ENCODE data around the gene DDX60. TPM values are rescaled to one million over a fixed set of nuclear protein-coding genes. Genes with fewer than 3 reads are reported as not detected.
A peak's percentile ranks its signal among the peaks of the same experiment; 100 is the strongest.

Gene DDX60
- total and polyA plus RNA-seq, 2 donors (not counting 3 experiments of a cell fraction or from before 2014, with no cell fraction given): 3.8 to 9.3 TPM

DNA sequence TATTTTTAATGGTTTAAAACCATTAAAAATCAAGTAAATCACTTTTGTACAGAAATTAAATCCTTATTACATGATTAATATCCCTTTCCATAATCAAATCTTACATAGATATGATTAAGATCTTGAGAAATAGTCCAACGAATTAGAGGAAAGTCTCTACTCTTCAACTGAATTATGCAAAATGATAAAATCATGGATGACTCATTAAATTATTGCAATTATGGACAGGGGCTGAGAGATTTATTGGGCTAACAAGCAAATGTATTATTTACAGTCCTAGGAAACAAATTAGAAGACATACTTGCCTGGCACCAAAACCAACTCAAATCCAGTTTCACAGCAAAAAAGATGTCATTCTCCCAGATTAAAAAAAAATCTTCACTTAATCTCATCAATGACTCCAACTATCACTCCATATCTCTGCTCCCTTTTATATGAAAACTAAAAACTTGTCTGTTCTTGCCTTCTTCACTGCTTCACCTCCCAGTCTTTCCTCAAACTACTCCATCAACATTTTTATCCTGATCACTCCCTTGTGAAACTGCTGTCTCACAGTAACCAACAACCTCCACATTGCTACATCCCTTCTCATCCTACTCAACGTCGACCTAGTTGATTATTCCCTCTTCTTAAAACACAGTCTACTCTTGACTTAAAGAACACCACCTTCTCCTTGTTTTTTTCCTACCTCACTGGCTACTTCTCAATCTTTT lies 18.4 kb upstream of the DDX60 start:
- TF ChIP-seq, protein P1, sequence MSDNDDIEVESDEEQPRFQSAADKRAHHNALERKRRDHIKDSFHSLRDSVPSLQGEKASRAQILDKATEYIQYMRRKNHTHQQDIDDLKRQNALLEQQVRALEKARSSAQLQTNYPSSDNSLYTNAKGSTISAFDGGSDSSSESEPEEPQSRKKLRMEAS (IDR thresholded peaks at IDR 0.05; ENCODE audit: insufficient read depth, insufficient read length): no peak
- TF ChIP-seq EZH2 (IDR thresholded peaks at IDR 0.05; ENCODE audit: borderline replicate concordance, low read depth, low read length, severe bottlenecking): no peak
- no peak for TF ChIP-seq POLR2A (IDR thresholded peaks at IDR 0.05; ENCODE audit: low read depth, low read length)
- H3K79me2 ChIP-seq (ENCODE audit: control insufficient read depth, insufficient read depth, low read length): no peaks in the 10 kb centered on the region
- H2AFZ ChIP-seq (ENCODE audit: low read depth, low read length): no peak overlapping the region
- POLR2A ChIA-PET: no interaction called here
- no peak overlapping the region for H3K4me3 ChIP-seq (replicated peaks in 1 of 3; ENCODE audit: insufficient read depth in 1 of 3, low read depth in 1 of 3, low read length in 3 of 3)
- BruUV-seq (replicated peaks): no TSS peak
- no peak for DNase-seq (ENCODE audit: low read depth, low spot score)
- H3K4me2 ChIP-seq (ENCODE audit: insufficient read depth, low read length): no peak overlapping the region
- H3K4me1 ChIP-seq (ENCODE audit: control insufficient read depth, extremely low read depth, insufficient read depth, low read length): no peaks in the 10 kb centered on the region
- H3K9me3 ChIP-seq (replicated peaks; ENCODE audit: control insufficient read depth, insufficient read depth, low read length): no peaks in the 10 kb centered on the region
- peak; percentile 26 for FAIRE-seq
- no peak overlapping the region for H3K9ac ChIP-seq (replicated peaks; ENCODE audit: extremely low read depth, insufficient read depth, low read length)
- CTCF ChIA-PET: no interaction called here
- H3K36me3 ChIP-seq (ENCODE audit: control insufficient read depth in 2 of 2, extremely low read depth in 1 of 2, insufficient read depth in 2 of 2, low read length in 2 of 2): no peaks in the 10 kb centered on the region
- intact Hi-C loops (cut with micrococcal nuclease): no loop called here
- no peaks in the 10 kb centered on the region for H3K27me3 ChIP-seq (ENCODE audit: control insufficient read depth in 2 of 2, insufficient read depth in 2 of 2, low read length in 2 of 2)
- dilution Hi-C loops (cut with MboI; ENCODE audit: extremely low pct_ligation_motif_present, low sequenced_read_pairs): no loop called here
- no peaks in the 10 kb centered on the region for H4K20me1 ChIP-seq (replicated peaks; ENCODE audit: control insufficient read depth, extremely low read depth, insufficient read depth, low read length)
- H3K9me1 ChIP-seq (replicated peaks; ENCODE audit: control insufficient read depth, extremely low read depth, insufficient read depth, low read length): no peaks in the 10 kb centered on the region
- H3K27ac ChIP-seq (ENCODE audit: insufficient read depth, low read depth, low read length): no peak overlapping the region

DNA sequence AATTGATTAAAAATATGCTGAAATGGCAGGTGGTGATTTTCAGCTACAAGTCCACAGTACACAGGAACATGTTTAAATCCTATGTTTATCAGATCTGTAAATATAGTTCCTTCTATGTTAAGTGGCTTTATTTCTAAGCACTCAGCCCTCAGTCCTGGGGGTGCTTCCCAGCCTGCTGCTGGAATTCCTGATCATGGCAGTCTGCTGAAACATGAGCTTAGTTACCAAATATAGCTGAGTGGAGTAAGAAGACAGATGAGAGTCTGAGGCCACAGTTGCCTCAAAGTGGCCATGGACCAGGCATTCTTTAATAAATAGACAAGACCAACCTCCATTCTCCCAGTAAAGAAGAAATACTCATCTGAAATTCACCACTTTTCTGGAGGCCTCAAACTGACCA lies 17.1 kb upstream of the DDX60 start:
- H3K9ac ChIP-seq (replicated peaks; ENCODE audit: extremely low read depth, insufficient read depth, low read length): no peak overlapping the region
- no peak overlapping the region for H2AFZ ChIP-seq (ENCODE audit: low read depth, low read length)
- no peak overlapping the region for H3K27ac ChIP-seq (ENCODE audit: insufficient read depth, low read depth, low read length)
- no peaks in the 10 kb centered on the region for H3K27me3 ChIP-seq (ENCODE audit: control insufficient read depth in 2 of 2, insufficient read depth in 2 of 2, low read length in 2 of 2)
- H4K20me1 ChIP-seq (replicated peaks; ENCODE audit: control insufficient read depth, extremely low read depth, insufficient read depth, low read length): no peaks in the 10 kb centered on the region
- ChIA-PET POLR2A (no interaction called here), CTCF (no interaction called here)
- DNase-seq (ENCODE audit: low read depth, low spot score) (no peak), FAIRE-seq (no peak)
- intact Hi-C loops (cut with micrococcal nuclease): no loop called here
- TF ChIP-seq JUN (IDR thresholded peaks at IDR 0.05; ENCODE audit: borderline replicate concordance, insufficient read depth, insufficient read length, low read depth): no peak
- TF ChIP-seq GATA2 (IDR thresholded peaks at IDR 0.05; ENCODE audit: insufficient read depth, insufficient read length, low read depth, low read length): no peak
- TF ChIP-seq POLR2AphosphoS5 (IDR thresholded peaks at IDR 0.05; ENCODE audit: insufficient read depth, low read depth, low read length): no peak
- no peak for TF ChIP-seq POLR2A (IDR thresholded peaks at IDR 0.05; ENCODE audit: low read depth, low read length)
- TF ChIP-seq EZH2 (IDR thresholded peaks at IDR 0.05; ENCODE audit: borderline replicate concordance, low read depth, low read length, severe bottlenecking): no peak
- TF ChIP-seq, protein P1 (IDR thresholded peaks at IDR 0.05; ENCODE audit: insufficient read depth, insufficient read length): no peak
- no peak for TF ChIP-seq MYC (IDR thresholded peaks at IDR 0.05; ENCODE audit: low read depth, low read length)
- TF ChIP-seq, protein P2, sequence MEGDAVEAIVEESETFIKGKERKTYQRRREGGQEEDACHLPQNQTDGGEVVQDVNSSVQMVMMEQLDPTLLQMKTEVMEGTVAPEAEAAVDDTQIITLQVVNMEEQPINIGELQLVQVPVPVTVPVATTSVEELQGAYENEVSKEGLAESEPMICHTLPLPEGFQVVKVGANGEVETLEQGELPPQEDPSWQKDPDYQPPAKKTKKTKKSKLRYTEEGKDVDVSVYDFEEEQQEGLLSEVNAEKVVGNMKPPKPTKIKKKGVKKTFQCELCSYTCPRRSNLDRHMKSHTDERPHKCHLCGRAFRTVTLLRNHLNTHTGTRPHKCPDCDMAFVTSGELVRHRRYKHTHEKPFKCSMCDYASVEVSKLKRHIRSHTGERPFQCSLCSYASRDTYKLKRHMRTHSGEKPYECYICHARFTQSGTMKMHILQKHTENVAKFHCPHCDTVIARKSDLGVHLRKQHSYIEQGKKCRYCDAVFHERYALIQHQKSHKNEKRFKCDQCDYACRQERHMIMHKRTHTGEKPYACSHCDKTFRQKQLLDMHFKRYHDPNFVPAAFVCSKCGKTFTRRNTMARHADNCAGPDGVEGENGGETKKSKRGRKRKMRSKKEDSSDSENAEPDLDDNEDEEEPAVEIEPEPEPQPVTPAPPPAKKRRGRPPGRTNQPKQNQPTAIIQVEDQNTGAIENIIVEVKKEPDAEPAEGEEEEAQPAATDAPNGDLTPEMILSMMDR (IDR thresholded peaks at IDR 0.05; ENCODE audit: extremely low read depth in 1 of 2, insufficient read depth in 1 of 2, low read depth in 1 of 2, low read length in 2 of 2): no peak
- no peak for TF ChIP-seq FOS (IDR thresholded peaks at IDR 0.05; ENCODE audit: borderline replicate concordance, insufficient read depth, low read length)
- no peak overlapping the region for H3K4me3 ChIP-seq (replicated peaks in 1 of 3; ENCODE audit: insufficient read depth in 1 of 3, low read depth in 1 of 3, low read length in 3 of 3)
- H3K79me2 ChIP-seq (ENCODE audit: control insufficient read depth, insufficient read depth, low read length): no peaks in the 10 kb centered on the region
- H3K4me1 ChIP-seq (ENCODE audit: control insufficient read depth, extremely low read depth, insufficient read depth, low read length): no peaks in the 10 kb centered on the region
- no TSS peak for BruUV-seq (replicated peaks)
- dilution Hi-C loops (cut with MboI; ENCODE audit: extremely low pct_ligation_motif_present, low sequenced_read_pairs): no loop called here
- no peak overlapping the region for H3K4me2 ChIP-seq (ENCODE audit: insufficient read depth, low read length)
- H3K36me3 ChIP-seq (ENCODE audit: control insufficient read depth in 2 of 2, extremely low read depth in 1 of 2, insufficient read depth in 2 of 2, low read length in 2 of 2): no peaks in the 10 kb centered on the region
- H3K9me1 ChIP-seq (replicated peaks; ENCODE audit: control insufficient read depth, extremely low read depth, insufficient read depth, low read length): no peaks in the 10 kb centered on the region
- H3K9me3 ChIP-seq (replicated peaks; ENCODE audit: control insufficient read depth, insufficient read depth, low read length): no peaks in the 10 kb centered on the region

Data from endothelial cell of umbilical vein (primary cell).